ENCODE measurements around the gene TFPI.
A peak's percentile ranks its signal among the peaks of the same experiment; 100 is the strongest.

- TF ChIP-seq, protein P1, sequence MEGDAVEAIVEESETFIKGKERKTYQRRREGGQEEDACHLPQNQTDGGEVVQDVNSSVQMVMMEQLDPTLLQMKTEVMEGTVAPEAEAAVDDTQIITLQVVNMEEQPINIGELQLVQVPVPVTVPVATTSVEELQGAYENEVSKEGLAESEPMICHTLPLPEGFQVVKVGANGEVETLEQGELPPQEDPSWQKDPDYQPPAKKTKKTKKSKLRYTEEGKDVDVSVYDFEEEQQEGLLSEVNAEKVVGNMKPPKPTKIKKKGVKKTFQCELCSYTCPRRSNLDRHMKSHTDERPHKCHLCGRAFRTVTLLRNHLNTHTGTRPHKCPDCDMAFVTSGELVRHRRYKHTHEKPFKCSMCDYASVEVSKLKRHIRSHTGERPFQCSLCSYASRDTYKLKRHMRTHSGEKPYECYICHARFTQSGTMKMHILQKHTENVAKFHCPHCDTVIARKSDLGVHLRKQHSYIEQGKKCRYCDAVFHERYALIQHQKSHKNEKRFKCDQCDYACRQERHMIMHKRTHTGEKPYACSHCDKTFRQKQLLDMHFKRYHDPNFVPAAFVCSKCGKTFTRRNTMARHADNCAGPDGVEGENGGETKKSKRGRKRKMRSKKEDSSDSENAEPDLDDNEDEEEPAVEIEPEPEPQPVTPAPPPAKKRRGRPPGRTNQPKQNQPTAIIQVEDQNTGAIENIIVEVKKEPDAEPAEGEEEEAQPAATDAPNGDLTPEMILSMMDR (IDR thresholded peaks at IDR 0.05; ENCODE audit: poor library complexity): peak; percentile 40
- TF ChIP-seq EZH2phosphoT487 (IDR thresholded peaks at IDR 0.05; ENCODE audit: low read depth, severe bottlenecking, unreplicated experiment): no peak
These were observed 53.5 kb downstream of the TFPI start for GRCh38 chr2:187500585-187501359.

Measured in hepatocyte (in vitro differentiated cells).